HG03108 (cell line): ENCODE measurements around the gene ABLIM1.

Experiments
- ATAC-seq: cut with Tn5 transposase; IDR thresholded peaks from one replicate; pipeline ENCODE4 v1.9.1; 2021; ENCODE audit warnings: moderate library complexity; ENCODE audit not compliant: unreplicated experiment

Gene ABLIM1

GRCh38 chr10:114520453-114520852, 137.6 kb downstream of the ABLIM1 start:
- no peak for ATAC-seq

- ATAC-seq, result no peak
Measured at GRCh38 chr10:114519756-114520293, 138.2 kb downstream of the ABLIM1 start.

- ATAC-seq, result no peak
Measured at GRCh38 chr10:114519306-114519669, 138.8 kb downstream of the ABLIM1 start.

GRCh38 chr10:114518401-114519305, 139.4 kb downstream of the ABLIM1 start:
- ATAC-seq, result no peak

- no peak for ATAC-seq
Measured at GRCh38 chr10:114517368-114518250, 140.5 kb downstream of the ABLIM1 start.

- no peak for ATAC-seq
Measured at GRCh38 chr10:114516356-114516755, 141.7 kb downstream of the ABLIM1 start.

- ATAC-seq, result no peak
Measured at GRCh38 chr10:114515298-114515914, 142.7 kb downstream of the ABLIM1 start.

GRCh38 chr10:114513381-114513792, 144.7 kb downstream of the ABLIM1 start:
- ATAC-seq, result no peak

GRCh38 chr10:114511881-114512280, 146.2 kb downstream of the ABLIM1 start:
- ATAC-seq, result no peak

GRCh38 chr10:114508376-114508775, 149.7 kb downstream of the ABLIM1 start:
- ATAC-seq, result no peak

GRCh38 chr10:114507449-114507848, 150.6 kb downstream of the ABLIM1 start:
- ATAC-seq, result no peak

GRCh38 chr10:114506871-114507385, 151.1 kb downstream of the ABLIM1 start:
- no peak for ATAC-seq

GRCh38 chr10:114504769-114505579, 153.1 kb downstream of the ABLIM1 start:
- ATAC-seq, result no peak

- ATAC-seq, result no peak
Measured at GRCh38 chr10:114502074-114502473, 156.0 kb downstream of the ABLIM1 start.

- no peak for ATAC-seq
Measured at GRCh38 chr10:114501650-114502049, 156.4 kb downstream of the ABLIM1 start.

GRCh38 chr10:114500643-114501042, 157.4 kb downstream of the ABLIM1 start:
- no peak for ATAC-seq

- ATAC-seq, result no peak
Measured at GRCh38 chr10:114499630-114500190, 158.4 kb downstream of the ABLIM1 start.

- ATAC-seq, result peak; percentile 19
Measured at GRCh38 chr10:114499116-114499515, 159.0 kb downstream of the ABLIM1 start.

GRCh38 chr10:114498413-114499111, 159.5 kb downstream of the ABLIM1 start:
- ATAC-seq, result peak; percentile 55
